Fibroblast of peridontal ligament (primary cell): ENCODE data around the gene ABCC5.

Source experiments
- DNase-seq: peaks from one replicate; pipeline ENCODE4 v3.0.0-alpha.2; 2010; ENCODE audit errors: extremely low read depth

ABCC5 gene

GRCh38 chr3:183975981-183976662 lies 41.6 kb downstream of the ABCC5 start:
- DNase-seq: peak; percentile 53

- DNase-seq: no peak
These were observed 48.9 kb downstream of the ABCC5 start for GRCh38 chr3:183968666-183969245.

GRCh38 chr3:183967693-183968092 lies 50.0 kb downstream of the ABCC5 start:
- no peak for DNase-seq

GRCh38 chr3:183966361-183966791 lies 51.3 kb downstream of the ABCC5 start:
- DNase-seq: no peak

GRCh38 chr3:183962807-183963206 lies 54.9 kb downstream of the ABCC5 start:
- DNase-seq: no peak

GRCh38 chr3:183959214-183959613 lies 58.5 kb downstream of the ABCC5 start:
- DNase-seq: no peak

- no peak for DNase-seq
These were observed 58.9 kb downstream of the ABCC5 start for GRCh38 chr3:183958775-183959174.

GRCh38 chr3:183958226-183958625 lies 59.5 kb downstream of the ABCC5 start:
- no peak for DNase-seq

GRCh38 chr3:183954875-183955274 lies 62.8 kb downstream of the ABCC5 start:
- DNase-seq: no peak

- no peak for DNase-seq
These were observed 64.1 kb downstream of the ABCC5 start for GRCh38 chr3:183953471-183954070.

- no peak for DNase-seq
These were observed 66.2 kb downstream of the ABCC5 start for GRCh38 chr3:183951459-183951858.

- DNase-seq: no peak
These were observed 68.0 kb downstream of the ABCC5 start for GRCh38 chr3:183949690-183950089.

- no peak for DNase-seq
These were observed 71.6 kb downstream of the ABCC5 start for GRCh38 chr3:183946037-183946436.

- no peak for DNase-seq
These were observed 72.9 kb downstream of the ABCC5 start for GRCh38 chr3:183944775-183945174.

- DNase-seq: no peak
These were observed 73.9 kb downstream of the ABCC5 start for GRCh38 chr3:183943739-183944138.

GRCh38 chr3:183941216-183941615 lies 76.5 kb downstream of the ABCC5 start:
- DNase-seq: no peak

GRCh38 chr3:183937601-183938286 lies 79.9 kb downstream of the ABCC5 start:
- no peak for DNase-seq

- DNase-seq: no peak
These were observed 84.5 kb downstream of the ABCC5 start for GRCh38 chr3:183933160-183933559.

GRCh38 chr3:183931881-183932280 lies 85.8 kb downstream of the ABCC5 start:
- DNase-seq: no peak

GRCh38 chr3:183930086-183930485 lies 87.6 kb downstream of the ABCC5 start:
- no peak for DNase-seq

GRCh38 chr3:183927059-183927458 lies 90.6 kb downstream of the ABCC5 start:
- DNase-seq: no peak

- peak; percentile 76 for DNase-seq
These were observed 92.7 kb downstream of the ABCC5 start for GRCh38 chr3:183924956-183925355.

- no peak for DNase-seq
These were observed 93.1 kb downstream of the ABCC5 start for GRCh38 chr3:183924543-183924942.
